H9 (cell line): ENCODE results near the gene PVALB. TPM values are rescaled to one million over a fixed set of nuclear protein-coding genes. Genes with fewer than 3 reads are reported as not detected.
A peak's percentile ranks its signal among the peaks of the same experiment; 100 is the strongest.

ENCODE experiments used
- DNase-seq: peaks from one replicate; pipeline ENCODE4 v3.0.0-alpha.2; 2017
- H2AFZ ChIP-seq: one replicate; pipeline ENCODE4 v1.6.1; 2013; ENCODE audit warnings: mild to moderate bottlenecking, low read length, control low read depth, moderate library complexity
- H2AK5ac ChIP-seq: 2 replicates; pipeline ENCODE4 v1.6.1; 2013; ENCODE audit warnings: low read length, control low read depth, mixed read lengths; ENCODE audit not compliant: insufficient read length
- H2BK120ac ChIP-seq: one replicate; pipeline ENCODE4 v1.6.1; 2013; ENCODE audit warnings: low read depth, mild to moderate bottlenecking, low read length, control low read depth, inconsistent platforms; ENCODE audit not compliant: poor library complexity, severe bottlenecking
- H2BK12ac ChIP-seq: 2 replicates; pipeline ENCODE4 v1.6.1; 2013; ENCODE audit warnings: low read length, control low read depth, mixed read lengths, low read depth; ENCODE audit not compliant: insufficient read length
- H2BK15ac ChIP-seq: 2 replicates; pipeline ENCODE4 v1.6.1; 2013; ENCODE audit warnings: low read depth, low read length, control low read depth
- H2BK20ac ChIP-seq: one replicate; pipeline ENCODE4 v1.6.1; 2013; ENCODE audit warnings: low read depth, mild to moderate bottlenecking, low read length, control low read depth, inconsistent platforms; ENCODE audit not compliant: poor library complexity, severe bottlenecking
- H2BK5ac ChIP-seq: 2 replicates; pipeline ENCODE4 v1.6.1; 2013; ENCODE audit warnings: low read length, control low read depth, mixed read lengths; ENCODE audit not compliant: insufficient read length
- H3K14ac ChIP-seq: 2 replicates; pipeline ENCODE4 v1.6.1; 2013; ENCODE audit warnings: low read length, control low read depth; ENCODE audit not compliant: insufficient read depth
- H3K18ac ChIP-seq: 2 replicates; pipeline ENCODE4 v1.6.1; 2013; ENCODE audit warnings: low read depth, mild to moderate bottlenecking, mixed read lengths, low read length, control low read depth; ENCODE audit not compliant: insufficient read length
- H3K23ac ChIP-seq: 2 replicates; pipeline ENCODE4 v1.6.1; 2013; ENCODE audit warnings: low read length, control low read depth, mixed read lengths, low read depth; ENCODE audit not compliant: insufficient read length
- H3K23me2 ChIP-seq: 2 replicates; pipeline ENCODE4 v1.6.1; 2013; ENCODE audit warnings: low read depth, mild to moderate bottlenecking, mixed read lengths, low read length, control low read depth; ENCODE audit not compliant: insufficient read length, poor library complexity, severe bottlenecking
- H3K27ac ChIP-seq: 2 replicates; pipeline ENCODE4 v1.5.1; 2013; ENCODE audit warnings: low read length, control low read depth, mixed read lengths, low read depth; ENCODE audit not compliant: insufficient read length
- H3K27me3 ChIP-seq: 2 replicates; pipeline ENCODE4 v1.6.1; 2013; ENCODE audit warnings: low read length, control low read depth, inconsistent platforms; ENCODE audit not compliant: insufficient read depth
- H3K4ac ChIP-seq: 2 replicates; pipeline ENCODE4 v1.6.1; 2013; ENCODE audit warnings: low read depth, mild to moderate bottlenecking, control low read depth, inconsistent platforms, low read length, moderate library complexity
- H3K4me1 ChIP-seq: 2 replicates; pipeline ENCODE4 v1.6.1; 2013; ENCODE audit warnings: low read length, control low read depth, inconsistent platforms; ENCODE audit not compliant: insufficient read depth
- H3K4me2 ChIP-seq: 2 replicates; pipeline ENCODE4 v1.6.1; 2013; ENCODE audit warnings: low read length, control low read depth, mixed read lengths; ENCODE audit not compliant: insufficient read length, insufficient read depth
- H3K56ac ChIP-seq: 2 replicates; pipeline ENCODE4 v1.6.1; 2013; ENCODE audit warnings: low read depth, mild to moderate bottlenecking, mixed read lengths, low read length, control low read depth; ENCODE audit not compliant: insufficient read length
- H3K79me1 ChIP-seq: 2 replicates; pipeline ENCODE4 v1.6.1; 2013; ENCODE audit warnings: low read depth, mild to moderate bottlenecking, moderate library complexity, low read length, control low read depth, inconsistent platforms; ENCODE audit not compliant: insufficient read depth, poor library complexity, severe bottlenecking
- H3K79me2 ChIP-seq: 2 replicates; pipeline ENCODE4 v1.6.1; 2013; ENCODE audit warnings: low read length, control low read depth, inconsistent platforms; ENCODE audit not compliant: insufficient read depth
- H3K9ac ChIP-seq: 2 replicates; pipeline ENCODE4 v1.6.1; 2013; ENCODE audit warnings: low read length, control low read depth, mixed read lengths; ENCODE audit not compliant: insufficient read length; ENCODE audit errors: extremely low read depth
- H3K9me3 ChIP-seq: one replicate; pipeline ENCODE4 v1.6.1; 2013; ENCODE audit warnings: low read depth, low read length, inconsistent platforms; ENCODE audit not compliant: control insufficient read depth
- H3T11ph ChIP-seq: one replicate; pipeline ENCODE4 v1.6.1; 2013; ENCODE audit warnings: mild to moderate bottlenecking, low read length, control low read depth, inconsistent platforms
- H4K20me1 ChIP-seq: one replicate; pipeline ENCODE4 v1.6.1; 2013; ENCODE audit not compliant: control insufficient read depth, insufficient read length, insufficient read depth
- H4K5ac ChIP-seq: 2 replicates; pipeline ENCODE4 v1.6.1; 2013; ENCODE audit warnings: low read depth, mild to moderate bottlenecking, mixed read lengths, low read length, control low read depth; ENCODE audit not compliant: insufficient read length
- H4K8ac ChIP-seq: replicated peaks from 2 replicates; pipeline ENCODE4 v1.6.1; 2013; ENCODE audit warnings: low read length, control low read depth, mixed read lengths, low read depth; ENCODE audit not compliant: insufficient read length
- H4K91ac ChIP-seq: 2 replicates; pipeline ENCODE4 v1.6.1; 2013; ENCODE audit warnings: low read depth, mild to moderate bottlenecking, moderate library complexity, mixed read lengths, low read length, control low read depth; ENCODE audit not compliant: insufficient read length
- H3K27ac Mint-ChIP-seq, 3 experiments: 2 replicates in 2 of 3; 3 replicates in 1 of 3; pipeline ENCODE4 v1.8.0; 2020 to 2021; ENCODE audit warnings: mixed read lengths in 3 of 3, mild to moderate bottlenecking in 1 of 3, moderate library complexity in 1 of 3
- H3K27me3 Mint-ChIP-seq: 2 replicates; pipeline ENCODE4 v1.8.0; 2021; ENCODE audit warnings: low read depth, mild to moderate bottlenecking, moderate library complexity, mixed read lengths
- H3K36me3 Mint-ChIP-seq, 3 experiments: 2 replicates in 2 of 3; 3 replicates in 1 of 3; pipeline ENCODE4 v1.8.0; 2020 to 2021; ENCODE audit warnings: low read depth in 3 of 3, mixed read lengths in 3 of 3; ENCODE audit not compliant: insufficient read depth in 1 of 3
- H3K4me1 Mint-ChIP-seq, 2 experiments: 2 replicates each; pipeline ENCODE4 v1.8.0; 2020; ENCODE audit warnings: mixed read lengths in 2 of 2
- H3K4me3 Mint-ChIP-seq, 2 experiments: 2 replicates in 1 of 2; 3 replicates in 1 of 2; pipeline ENCODE4 v1.8.0; 2020 to 2021; ENCODE audit warnings: mild to moderate bottlenecking in 2 of 2, mixed read lengths in 2 of 2, moderate library complexity in 1 of 2
- H3K9me3 Mint-ChIP-seq, 2 experiments: 2 replicates in 1 of 2; 3 replicates in 1 of 2; pipeline ENCODE4 v1.8.0; 2020; ENCODE audit warnings: mild to moderate bottlenecking in 2 of 2, mixed read lengths in 2 of 2, moderate library complexity in 1 of 2
- WGBS: extraction: QIAGEN DNeasy Blood & Tissue Kit; methylation state at CpG from one replicate; pipeline ENCODE4 v1.1.7; 2013; ENCODE audit warnings: missing lambda C conversion rate, low lambda C conversion rate, mixed read lengths; ENCODE audit not compliant: insufficient read length; ENCODE audit errors: extremely low coverage; 5-methylcytosine and 5-hydroxymethylcytosine counted together
- total RNA-seq: library from RNA; stranded (reverse); gene quantifications from 2 replicates; pipeline ENCODE4 v1.2.1, GENCODE V29; 2021
- TF ChIP-seq, protein P1 (sequence below): fragments of 200-600 bp; sonication (generic); conservative IDR thresholded peaks from 3 replicates; pipeline ENCODE4 v1.8.0; 2021; ENCODE audit warnings: antibody characterized with exemption, mild to moderate bottlenecking

PVALB gene
- total RNA-seq, 1 experiment from 2014 or later = 2.7 TPM

DNA sequence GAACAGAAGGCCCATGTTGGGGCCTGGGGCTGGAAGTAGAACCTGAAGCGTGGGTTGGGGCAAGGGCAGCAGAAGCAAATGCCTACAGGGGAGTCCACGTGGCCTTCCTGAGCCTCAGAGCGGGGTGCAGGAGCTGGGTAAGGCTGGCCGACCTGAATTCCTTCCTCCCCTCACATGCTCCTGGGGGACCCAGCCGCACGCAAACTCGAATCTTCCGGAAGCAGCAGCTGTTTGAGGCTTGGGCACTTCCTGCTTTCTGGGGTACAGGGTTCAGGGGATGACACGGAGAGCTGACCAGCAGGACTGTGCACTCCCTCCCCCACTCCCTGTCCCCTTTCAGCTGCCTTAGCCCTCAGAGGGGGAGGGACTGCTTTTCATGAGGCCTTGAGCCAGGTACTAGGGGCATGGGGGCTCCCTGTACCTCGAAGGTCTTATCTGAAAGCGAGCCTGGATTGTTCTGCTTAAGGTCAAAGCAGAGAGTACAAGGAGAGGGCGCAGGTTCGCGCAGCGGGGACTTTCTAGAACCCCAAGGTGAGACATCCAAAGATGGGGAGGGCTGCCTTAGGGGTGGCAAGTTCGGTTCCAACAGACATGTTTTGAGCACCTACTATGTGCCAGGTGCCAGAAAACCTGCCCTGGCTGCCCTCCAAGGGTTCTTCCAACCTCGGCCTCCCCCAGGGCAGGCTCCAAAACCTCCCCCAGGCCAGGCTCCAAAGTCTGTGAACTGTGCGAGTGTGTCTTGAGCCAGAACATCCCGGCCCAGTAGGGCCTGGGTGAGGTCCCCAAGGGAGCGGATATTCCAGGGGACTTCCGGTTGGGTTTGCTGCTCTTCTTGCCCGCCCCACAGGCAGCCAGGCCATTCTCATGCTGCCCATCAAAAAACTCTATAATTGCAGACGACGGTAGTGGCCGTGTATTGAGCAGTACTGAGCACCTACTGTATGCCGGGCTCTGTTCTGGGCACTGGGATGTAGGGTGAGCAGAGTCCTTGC, 45.7 kb upstream of the PVALB start:
- H3K56ac ChIP-seq = no peak overlapping the region
- Mint-ChIP-seq H3K36me3 (no peaks in the 10 kb centered on the region), H3K9me3 (no peaks in the 10 kb centered on the region), H3K4me3 (no peak overlapping the region), H3K27ac (no peak overlapping the region), H3K27me3 (peaks cover 51% of the 10 kb centered on the region), H3K4me1 (peaks cover 0 to 4% of the 10 kb centered on the region in 2 experiments; a peak in 2 of 4 replicates)
- H3K23me2 ChIP-seq = no peaks in the 10 kb centered on the region
- peak overlapping the region; percentile 57 for H3K18ac ChIP-seq
- H3K9ac ChIP-seq = no peak overlapping the region
- no peak overlapping the region; the same call in 1 of the 2 replicates for H3K14ac ChIP-seq
- no peak overlapping the region for H2BK15ac ChIP-seq
- no peak overlapping the region for H2AFZ ChIP-seq
- no peak overlapping the region for H2BK120ac ChIP-seq
- no peak overlapping the region for H4K5ac ChIP-seq
- no peak overlapping the region for H3K27ac ChIP-seq
- H3K79me1 ChIP-seq = no peaks in the 10 kb centered on the region
- no CpG with 5 or more reads among the region's 26 CpGs for WGBS
- H3K79me2 ChIP-seq = no peaks in the 10 kb centered on the region
- H3K4me1 ChIP-seq = no peaks in the 10 kb centered on the region
- no peak overlapping the region for H2BK20ac ChIP-seq
- H3K4me2 ChIP-seq = no peak overlapping the region
- no peak overlapping the region for H4K8ac ChIP-seq
- no peak overlapping the region for H2BK5ac ChIP-seq
- H3K27me3 ChIP-seq = no peaks in the 10 kb centered on the region; the same call in 1 of the 2 replicates
- no peak overlapping the region for H3K23ac ChIP-seq
- DNase-seq = no peak
- no peaks in the 10 kb centered on the region for H4K20me1 ChIP-seq
- H3K9me3 ChIP-seq = no peaks in the 10 kb centered on the region
- no peak overlapping the region for H2BK12ac ChIP-seq
- H3T11ph ChIP-seq = no peak overlapping the region
- no peak overlapping the region for H3K4ac ChIP-seq
- TF ChIP-seq, protein P1, sequence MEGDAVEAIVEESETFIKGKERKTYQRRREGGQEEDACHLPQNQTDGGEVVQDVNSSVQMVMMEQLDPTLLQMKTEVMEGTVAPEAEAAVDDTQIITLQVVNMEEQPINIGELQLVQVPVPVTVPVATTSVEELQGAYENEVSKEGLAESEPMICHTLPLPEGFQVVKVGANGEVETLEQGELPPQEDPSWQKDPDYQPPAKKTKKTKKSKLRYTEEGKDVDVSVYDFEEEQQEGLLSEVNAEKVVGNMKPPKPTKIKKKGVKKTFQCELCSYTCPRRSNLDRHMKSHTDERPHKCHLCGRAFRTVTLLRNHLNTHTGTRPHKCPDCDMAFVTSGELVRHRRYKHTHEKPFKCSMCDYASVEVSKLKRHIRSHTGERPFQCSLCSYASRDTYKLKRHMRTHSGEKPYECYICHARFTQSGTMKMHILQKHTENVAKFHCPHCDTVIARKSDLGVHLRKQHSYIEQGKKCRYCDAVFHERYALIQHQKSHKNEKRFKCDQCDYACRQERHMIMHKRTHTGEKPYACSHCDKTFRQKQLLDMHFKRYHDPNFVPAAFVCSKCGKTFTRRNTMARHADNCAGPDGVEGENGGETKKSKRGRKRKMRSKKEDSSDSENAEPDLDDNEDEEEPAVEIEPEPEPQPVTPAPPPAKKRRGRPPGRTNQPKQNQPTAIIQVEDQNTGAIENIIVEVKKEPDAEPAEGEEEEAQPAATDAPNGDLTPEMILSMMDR = no peak
- no peak overlapping the region for H4K91ac ChIP-seq
- H2AK5ac ChIP-seq = no peak overlapping the region
